DOHH2 (cell line): ENCODE results near the gene MVB12B.

Experiments
- H3F3A ChIP-seq: fragments of 200-600 bp; sonication (generic), shearing (Covaris generic); 2 replicates; pipeline ENCODE4 v1.6.0; 2016; ENCODE audit warnings: antibody characterized with exemption, mild to moderate bottlenecking; ENCODE audit not compliant: control insufficient read depth, insufficient read depth
- H3K27ac ChIP-seq: fragments of 200-600 bp; sonication (generic); 2 replicates; pipeline ENCODE4 v1.5.1; 2014; ENCODE audit warnings: low read depth, mild to moderate bottlenecking, low read length, moderate library complexity
- H3K27me3 ChIP-seq: fragments of 200-600 bp; sonication (generic); 2 replicates; pipeline ENCODE4 v1.6.1; 2014; ENCODE audit warnings: mild to moderate bottlenecking, low read length, mixed read lengths; ENCODE audit not compliant: control insufficient read depth
- H3K36me3 ChIP-seq: fragments of 200-600 bp; sonication (generic); 2 replicates; pipeline ENCODE4 v1.6.1; 2014; ENCODE audit warnings: mild to moderate bottlenecking, low read length, moderate library complexity, mixed read lengths; ENCODE audit not compliant: control insufficient read depth
- H3K4me1 ChIP-seq: fragments of 200-600 bp; sonication (generic); 2 replicates; pipeline ENCODE4 v1.6.1; 2014; ENCODE audit warnings: mild to moderate bottlenecking, low read length, mixed read lengths; ENCODE audit not compliant: control insufficient read depth
- H3K4me2 ChIP-seq: fragments of 200-600 bp; sonication (generic); 2 replicates; pipeline ENCODE4 v1.6.0; 2014; ENCODE audit warnings: mild to moderate bottlenecking, low read length, moderate library complexity
- H3K4me3 ChIP-seq: fragments of 200-600 bp; sonication (generic); 2 replicates; pipeline ENCODE4 v1.5.1; 2014; ENCODE audit warnings: mild to moderate bottlenecking, low read length, mixed read lengths
- H3K79me2 ChIP-seq: fragments of 200-600 bp; sonication (generic); 2 replicates; pipeline ENCODE4 v1.6.1; 2014; ENCODE audit warnings: mild to moderate bottlenecking, low read length, mixed read lengths; ENCODE audit not compliant: control insufficient read depth
- H3K9me2 ChIP-seq: fragments of 200-600 bp; sonication (generic); replicated peaks from 2 replicates; pipeline ENCODE4 v1.6.1; 2014; ENCODE audit warnings: mild to moderate bottlenecking, low read length, mixed read lengths; ENCODE audit not compliant: control insufficient read depth
- H3K9me3 ChIP-seq: fragments of 200-600 bp; sonication (generic); 2 replicates; pipeline ENCODE4 v1.6.1; 2014; ENCODE audit warnings: antibody characterized with exemption, low read length, mixed read lengths; ENCODE audit not compliant: control insufficient read depth, insufficient read depth
- H4K20me1 ChIP-seq: fragments of 200-600 bp; sonication (generic); 2 replicates; pipeline ENCODE4 v1.6.0; 2014; ENCODE audit warnings: low read depth, mild to moderate bottlenecking, antibody characterized with exemption, low read length, moderate library complexity; ENCODE audit not compliant: control insufficient read depth, insufficient read depth
- CTCF ChIP-seq: fragments of 200-600 bp; sonication (generic); IDR thresholded peaks from one replicate; pipeline ENCODE4 v1.5.1; 2014; ENCODE audit warnings: antibody characterized with exemption, mild to moderate bottlenecking, low read depth, low read length; ENCODE audit not compliant: poor library complexity, severe bottlenecking
- EZH2phosphoT487 ChIP-seq: fragments of 200-600 bp; sonication (generic); IDR thresholded peaks from 2 replicates; pipeline ENCODE4 v1.6.1; 2017; ENCODE audit warnings: borderline replicate concordance, mild to moderate bottlenecking, antibody characterized with exemption, low read length, moderate library complexity, mixed read lengths

Gene MVB12B

GRCh38 chr9:126407114-126407870 is 80.7 kb downstream of the MVB12B start:
- H3K4me2 ChIP-seq = no peak overlapping the region
- H3K79me2 ChIP-seq = no peaks in the 10 kb centered on the region
- H3F3A ChIP-seq = no peaks in the 10 kb centered on the region
- no peak overlapping the region for H3K4me3 ChIP-seq
- no peaks in the 10 kb centered on the region for H3K9me2 ChIP-seq
- no peaks in the 10 kb centered on the region for H3K36me3 ChIP-seq
- TF ChIP-seq EZH2phosphoT487 (no peak), CTCF (no peak)
- peaks cover 14% of the 10 kb centered on the region for H3K4me1 ChIP-seq
- 0 out of 2 replicates have a peak, but pooled peaks cover 5% of the 10 kb centered on the region for H4K20me1 ChIP-seq
- H3K9me3 ChIP-seq = no peaks in the 10 kb centered on the region
- peaks cover 18% of the 10 kb centered on the region for H3K27me3 ChIP-seq
- no peak overlapping the region for H3K27ac ChIP-seq

- Histone ChIP-seq H3K4me1 (peaks cover 22% of the 10 kb centered on the region), H4K20me1 (0 out of 2 replicates have a peak, but pooled peaks cover 5% of the 10 kb centered on the region), H3F3A (no peaks in the 10 kb centered on the region), H3K79me2 (no peaks in the 10 kb centered on the region), H3K4me3 (no peak overlapping the region), H3K27ac (no peak overlapping the region), H3K36me3 (no peaks in the 10 kb centered on the region), H3K9me3 (no peaks in the 10 kb centered on the region), H3K9me2 (no peaks in the 10 kb centered on the region), H3K4me2 (no peak overlapping the region), H3K27me3 (peaks cover 14% of the 10 kb centered on the region)
- no peak for TF ChIP-seq CTCF
- no peak for TF ChIP-seq EZH2phosphoT487
Measured at GRCh38 chr9:126408004-126408403, 81.4 kb downstream of the MVB12B start.

- Histone ChIP-seq H3K79me2 (no peaks in the 10 kb centered on the region), H3K4me2 (no peak overlapping the region), H4K20me1 (0 out of 2 replicates have a peak, but pooled peaks cover 5% of the 10 kb centered on the region), H3K27me3 (peaks cover 12% of the 10 kb centered on the region), H3K9me3 (no peaks in the 10 kb centered on the region), H3F3A (no peaks in the 10 kb centered on the region), H3K27ac (no peak overlapping the region), H3K4me3 (no peak overlapping the region), H3K4me1 (peaks cover 29% of the 10 kb centered on the region), H3K36me3 (no peaks in the 10 kb centered on the region), H3K9me2 (no peaks in the 10 kb centered on the region)
- TF ChIP-seq CTCF (no peak), EZH2phosphoT487 (no peak)
Measured at GRCh38 chr9:126410229-126410628, 83.6 kb downstream of the MVB12B start.
